HT1080 (cell line): ENCODE data around the gene EDIL3. TPM values are rescaled to one million over a fixed set of nuclear protein-coding genes. Genes with fewer than 3 reads are reported as not detected.

ENCODE experiments used
- DNase-seq: peaks from one replicate; pipeline ENCODE4 v3.0.0-alpha.2; 2015; ENCODE audit warnings: low read depth
- total RNA-seq: library from RNA; depleted of rRNA; stranded (reverse); fragments of >200 nt; shearing (Covaris generic); gene quantifications from 2 replicates; pipeline ENCODE4 v1.2.3, GENCODE V29; 2014

EDIL3 gene
- total RNA-seq, 1 experiment from 2014 or later = 2.4 TPM

GRCh38 chr5:83972236-83972635 lies 412.4 kb downstream of the EDIL3 start:
- DNase-seq = peak; percentile 71

DNA sequence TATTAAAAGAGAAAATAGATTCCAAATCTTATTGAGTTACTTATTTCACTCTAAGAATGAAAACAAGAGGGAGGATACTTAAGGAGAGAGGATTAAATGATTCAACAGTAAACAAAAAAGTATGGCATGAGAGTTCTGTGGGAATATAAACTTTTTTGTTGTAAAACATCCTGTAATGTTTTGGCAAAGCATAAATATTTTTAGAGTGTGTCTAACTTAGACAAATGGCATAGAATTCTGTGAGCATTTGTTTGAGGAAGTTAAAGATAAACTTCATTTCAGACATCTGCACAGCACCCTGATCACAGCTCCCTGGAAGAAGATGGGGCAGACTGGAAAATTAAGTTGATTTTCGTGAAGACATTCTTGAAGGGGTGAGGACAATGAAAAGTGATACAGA lies 417.3 kb downstream of the EDIL3 start:
- DNase-seq = no peak

DNA sequence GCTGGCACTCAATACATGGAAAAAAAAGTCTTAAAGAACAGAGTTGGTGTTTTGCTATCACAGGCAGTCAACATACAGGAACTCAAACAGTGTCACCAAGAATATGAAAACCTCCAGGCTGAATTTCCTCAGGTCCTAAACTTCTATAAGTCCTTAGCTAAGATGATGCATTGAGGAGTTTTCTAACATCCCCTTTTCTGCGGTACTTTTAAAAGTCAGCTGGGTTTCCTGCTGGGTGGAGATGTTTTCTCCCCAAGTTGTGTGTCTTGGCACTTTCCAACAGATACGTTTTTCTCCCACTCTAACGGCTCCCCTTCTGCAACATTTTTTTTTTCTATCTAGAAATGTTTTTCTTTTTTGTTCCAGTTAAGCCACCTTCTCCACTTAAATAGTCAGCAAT lies 419.2 kb downstream of the EDIL3 start:
- DNase-seq = no peak

DNA sequence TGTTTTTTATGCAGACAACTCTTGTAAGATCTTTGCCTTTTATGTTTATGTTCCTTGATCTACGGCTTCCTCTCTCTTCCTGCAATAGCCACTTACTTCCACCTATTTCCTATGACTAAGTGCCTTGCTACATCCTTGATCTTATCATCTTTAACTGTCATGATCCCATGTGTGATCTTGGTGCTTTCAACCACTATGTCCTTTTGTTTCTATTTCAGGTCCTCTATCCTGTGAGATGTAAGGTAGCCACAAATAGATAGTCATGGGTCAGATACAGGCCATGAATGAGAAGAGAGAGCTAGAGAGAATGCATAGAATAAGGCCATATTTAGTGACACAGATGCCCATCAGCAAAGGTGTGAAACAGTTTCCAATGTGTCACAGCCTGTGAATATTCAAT lies 420.4 kb downstream of the EDIL3 start:
- peak; percentile 46 for DNase-seq

DNA sequence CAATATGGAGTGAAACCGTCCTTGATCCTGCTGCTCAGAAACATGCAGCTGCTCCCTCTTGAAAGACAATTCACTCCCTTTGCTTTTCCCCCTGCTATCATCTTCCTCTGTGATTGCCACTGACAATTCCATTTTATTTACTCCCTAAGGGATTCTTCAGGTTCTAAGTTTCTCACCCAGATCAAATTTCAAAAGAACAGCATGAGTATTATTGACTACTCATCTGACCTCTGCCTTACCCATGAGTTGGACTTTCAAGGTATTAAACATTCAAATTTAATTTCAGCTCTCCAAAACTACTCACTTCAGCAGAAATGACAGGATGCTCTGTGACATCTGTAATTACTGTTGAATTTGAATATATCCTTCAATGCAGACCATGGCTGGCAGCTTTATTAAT lies 427.5 kb downstream of the EDIL3 start:
- peak; percentile 56 for DNase-seq

DNA sequence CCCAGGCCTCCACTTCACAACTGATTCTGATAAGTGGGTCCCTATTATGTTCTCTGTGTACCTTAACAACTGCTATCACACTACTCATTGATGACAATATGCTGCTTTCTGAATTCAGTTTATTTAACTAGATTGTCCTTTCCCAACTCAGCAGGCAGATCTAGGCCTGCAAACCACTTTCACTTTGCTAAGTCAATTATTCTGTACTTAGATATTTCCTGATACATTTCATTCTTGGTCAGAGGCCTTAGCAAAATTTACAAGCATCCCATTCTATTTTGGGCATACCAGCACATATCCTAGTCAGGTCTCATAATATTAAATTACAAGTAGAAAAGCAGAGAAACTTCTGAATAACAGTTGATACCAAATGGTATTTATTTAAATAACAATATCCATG lies 428.3 kb downstream of the EDIL3 start:
- DNase-seq = no peak

GRCh38 chr5:83955916-83956315 lies 428.8 kb downstream of the EDIL3 start:
- DNase-seq = peak; percentile 68

DNA sequence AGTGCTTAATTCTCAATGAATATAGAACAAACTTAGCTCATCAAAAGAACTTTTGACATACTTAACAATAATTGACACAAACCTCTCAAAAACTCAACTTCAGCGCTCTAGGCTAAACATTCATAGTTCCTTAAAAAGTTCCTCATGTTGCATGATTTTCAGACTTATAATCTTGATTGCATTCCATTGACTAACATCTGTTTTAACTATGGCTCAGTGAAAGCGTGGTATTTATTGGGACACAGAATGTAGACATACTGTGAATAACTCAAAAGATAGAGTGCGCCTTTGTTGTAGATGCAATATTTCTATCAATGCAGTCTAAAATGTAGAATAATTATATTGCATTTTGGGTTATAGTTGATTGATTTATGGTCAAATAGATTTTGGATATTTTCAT lies 436.9 kb downstream of the EDIL3 start:
- DNase-seq = no peak

- no peak for DNase-seq
Measured at GRCh38 chr5:83946516-83946915, 438.2 kb downstream of the EDIL3 start.

DNA sequence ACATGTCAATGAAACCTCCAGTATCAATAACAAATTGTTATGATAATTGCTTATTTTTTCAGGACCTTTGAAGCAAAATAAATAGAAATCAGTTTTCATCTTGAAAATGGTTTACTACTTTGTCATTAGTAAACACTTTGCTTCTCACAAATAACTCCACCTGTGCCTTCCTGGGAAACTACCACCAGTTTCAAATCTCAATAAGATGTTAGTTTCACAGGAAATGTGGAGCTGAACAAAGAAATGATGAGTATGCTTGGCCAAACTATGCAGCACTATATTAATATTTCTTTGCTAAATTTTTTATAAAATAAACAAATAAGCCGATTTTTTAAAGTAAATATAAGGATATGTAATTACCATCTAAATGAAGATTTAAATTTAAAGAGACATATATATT lies 442.5 kb downstream of the EDIL3 start:
- DNase-seq = no peak

DNA sequence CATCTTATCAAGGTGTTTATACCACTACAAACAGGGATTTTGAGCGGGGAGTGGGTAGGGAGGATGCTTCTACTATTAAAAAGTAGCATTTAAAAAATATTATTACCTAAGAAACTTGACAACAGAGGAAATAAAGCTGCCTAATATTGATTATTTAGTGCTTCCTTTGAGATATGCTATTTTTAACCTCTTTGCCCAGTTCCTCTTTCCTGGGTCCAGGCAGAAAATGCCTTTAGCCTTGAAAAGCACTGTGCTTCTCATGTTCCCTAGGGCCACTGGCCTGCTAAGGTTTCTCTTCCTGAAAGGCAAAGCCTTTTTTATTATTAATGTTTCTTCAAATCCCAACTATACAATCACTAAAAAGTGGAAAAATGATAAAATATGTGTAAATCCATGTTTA lies 446.8 kb downstream of the EDIL3 start:
- DNase-seq = no peak

GRCh38 chr5:83931969-83932368 lies 452.7 kb downstream of the EDIL3 start:
- DNase-seq = no peak

GRCh38 chr5:83927140-83927733 lies 457.4 kb downstream of the EDIL3 start:
- DNase-seq = peak; percentile 63

DNA sequence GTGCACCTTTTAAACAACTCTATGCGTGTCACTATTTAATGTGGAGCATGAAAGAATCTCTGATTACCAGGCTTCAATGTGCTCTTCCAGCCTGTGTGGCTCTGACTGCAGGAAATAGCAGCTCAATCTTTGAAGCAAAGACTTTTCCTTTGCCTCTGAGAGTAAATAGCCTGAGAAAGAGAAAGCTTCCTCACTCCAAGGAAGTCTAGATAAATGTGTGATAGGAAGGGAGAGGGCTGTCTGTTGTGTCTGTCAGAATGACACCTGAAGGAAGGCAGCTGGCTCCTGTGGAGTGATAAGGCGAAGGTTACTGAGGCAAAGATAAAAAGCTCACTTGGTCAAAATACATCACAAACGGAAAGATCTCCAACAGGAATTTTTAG lies 458.7 kb downstream of the EDIL3 start:
- no peak for DNase-seq

DNA sequence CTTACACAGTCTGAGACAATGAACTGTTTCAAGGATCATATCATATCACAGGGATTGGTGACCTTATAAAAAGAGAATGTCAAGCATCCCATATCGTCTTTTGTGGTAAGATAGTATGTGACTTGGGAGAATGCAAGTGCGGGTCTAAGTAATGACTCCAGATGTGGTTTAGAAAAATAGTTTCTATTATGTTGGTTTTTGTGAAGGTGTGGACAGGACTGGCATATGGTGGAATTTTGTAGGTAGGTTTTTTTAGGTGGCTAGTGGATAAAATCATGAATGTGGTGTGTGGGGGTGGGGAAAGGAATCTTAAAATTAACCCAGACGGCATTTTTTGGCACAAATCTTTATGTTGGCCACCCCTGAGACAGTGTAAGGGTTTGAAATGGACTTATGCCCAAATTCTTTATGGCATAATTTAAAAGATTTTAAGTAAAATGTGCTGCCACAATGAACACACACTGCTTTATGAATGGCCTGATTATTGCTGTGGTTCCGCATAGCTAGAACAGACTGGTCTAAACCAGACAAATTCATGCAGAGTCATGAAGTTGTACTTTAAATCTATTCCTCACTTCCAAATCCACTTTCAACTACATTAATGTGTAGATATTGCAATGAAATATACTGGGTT lies 459.2 kb downstream of the EDIL3 start:
- peak; percentile 79 for DNase-seq

DNA sequence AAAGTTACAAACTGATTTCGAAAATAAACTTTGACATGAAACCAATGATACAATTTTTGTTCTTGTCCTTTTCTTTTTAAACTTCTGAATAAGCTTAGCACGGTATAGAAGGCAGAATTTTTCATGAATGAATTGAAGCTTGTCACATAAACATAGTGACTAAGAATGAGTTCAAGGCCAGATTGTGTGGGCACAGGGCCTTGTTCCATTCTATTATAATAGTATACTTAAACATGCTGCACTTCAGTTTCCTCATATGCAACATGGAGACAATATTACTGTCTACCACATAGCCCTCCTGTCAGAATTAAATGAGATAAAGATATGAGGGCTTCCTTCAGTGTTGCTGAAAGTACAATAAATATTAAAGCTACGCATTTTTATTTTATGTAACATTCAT lies 459.8 kb downstream of the EDIL3 start:
- DNase-seq = peak; percentile 37

DNA sequence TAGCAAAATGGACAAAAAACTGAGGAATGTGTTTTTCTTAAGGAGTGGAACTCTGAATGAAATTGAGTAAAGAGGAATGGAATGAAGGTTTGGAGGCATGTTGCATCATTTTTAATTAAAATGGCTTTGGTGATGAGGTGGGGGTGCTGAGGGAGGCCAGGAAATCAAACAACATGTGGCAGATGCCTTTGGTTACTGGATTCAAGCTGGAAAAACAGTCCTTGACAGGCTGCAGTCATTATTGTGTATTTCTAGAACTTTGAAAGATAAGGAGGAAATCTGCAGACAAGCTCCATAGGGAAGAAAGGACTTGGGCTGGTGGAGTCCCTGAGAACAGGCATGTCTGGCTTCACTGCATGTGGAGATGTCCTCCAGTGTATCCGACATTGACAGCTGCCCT lies 460.5 kb downstream of the EDIL3 start:
- DNase-seq = no peak

DNA sequence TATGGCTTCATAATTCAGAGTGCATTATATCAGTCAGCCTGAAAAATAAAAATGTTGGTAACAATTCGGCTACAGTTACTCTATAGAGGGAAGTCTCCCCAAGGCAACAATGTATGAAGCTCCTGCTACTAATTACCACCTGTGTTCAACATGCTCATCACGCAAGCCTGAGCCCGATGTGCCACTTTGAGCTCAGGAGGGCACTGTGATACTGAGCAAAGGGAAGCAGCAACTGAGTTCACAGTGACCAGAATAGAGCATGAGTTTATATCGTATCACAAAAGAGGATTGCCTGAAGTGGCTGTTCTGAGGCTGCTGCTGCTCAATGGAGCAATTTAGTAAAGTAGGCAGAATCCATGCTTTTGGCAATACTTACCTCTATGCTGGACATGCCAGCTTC lies 462.0 kb downstream of the EDIL3 start:
- no peak for DNase-seq

GRCh38 chr5:83921666-83922193 lies 462.9 kb downstream of the EDIL3 start:
- DNase-seq = no peak

GRCh38 chr5:83919071-83920041 lies 465.3 kb downstream of the EDIL3 start:
- DNase-seq = peak; percentile 38

- no peak for DNase-seq
Measured at GRCh38 chr5:83917261-83917908, 467.3 kb downstream of the EDIL3 start.
